ENCODE results near the gene FMO1.

DNA sequence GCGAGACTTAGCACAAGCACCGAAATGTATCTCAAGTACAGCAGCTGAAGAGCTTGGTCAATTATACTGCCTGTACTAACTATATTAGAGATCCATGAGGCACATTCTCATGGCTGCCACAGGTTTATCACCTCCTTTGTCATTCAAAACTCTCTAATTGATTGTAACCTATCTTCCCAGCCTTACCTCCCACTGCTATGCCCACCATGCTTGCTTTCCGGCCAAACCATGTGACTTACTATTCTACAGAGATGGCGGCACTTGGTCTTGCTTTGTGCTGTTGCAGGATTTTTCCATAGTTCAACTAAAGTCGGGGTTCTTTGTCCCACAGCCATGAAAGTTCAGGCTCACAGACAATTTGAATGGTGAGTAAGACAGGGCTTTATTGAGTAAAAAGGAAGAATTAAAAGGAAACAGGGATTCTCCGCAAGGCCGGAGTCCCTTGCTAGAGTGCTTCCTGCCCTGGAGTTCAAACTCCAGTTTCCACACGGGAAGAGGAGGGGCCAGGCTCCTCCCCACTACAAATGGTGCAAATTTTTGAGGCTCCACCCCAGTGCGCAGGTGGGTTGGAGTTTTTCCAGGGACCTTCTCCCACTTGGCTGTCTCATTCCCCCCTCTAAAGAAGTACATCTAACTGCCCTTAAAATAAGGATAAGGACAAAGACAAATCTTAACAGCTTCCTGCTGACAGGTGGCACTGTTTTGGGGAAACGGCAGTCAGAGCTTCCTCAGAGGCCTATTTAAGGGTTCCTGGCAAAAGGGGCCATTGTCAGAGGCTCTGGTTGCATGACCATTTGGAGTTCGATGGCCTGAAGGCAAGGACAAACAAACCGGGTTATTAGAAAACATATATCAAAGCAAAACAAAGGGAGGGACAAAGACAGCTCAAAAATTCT, 34.5 kb upstream of the FMO1 start:
- TF ChIP-seq POLR2A (IDR thresholded peaks at IDR 0.05), result no peak
- TF ChIP-seq EP300 (IDR thresholded peaks at IDR 0.05), result no peak
- TF ChIP-seq, protein P1, sequence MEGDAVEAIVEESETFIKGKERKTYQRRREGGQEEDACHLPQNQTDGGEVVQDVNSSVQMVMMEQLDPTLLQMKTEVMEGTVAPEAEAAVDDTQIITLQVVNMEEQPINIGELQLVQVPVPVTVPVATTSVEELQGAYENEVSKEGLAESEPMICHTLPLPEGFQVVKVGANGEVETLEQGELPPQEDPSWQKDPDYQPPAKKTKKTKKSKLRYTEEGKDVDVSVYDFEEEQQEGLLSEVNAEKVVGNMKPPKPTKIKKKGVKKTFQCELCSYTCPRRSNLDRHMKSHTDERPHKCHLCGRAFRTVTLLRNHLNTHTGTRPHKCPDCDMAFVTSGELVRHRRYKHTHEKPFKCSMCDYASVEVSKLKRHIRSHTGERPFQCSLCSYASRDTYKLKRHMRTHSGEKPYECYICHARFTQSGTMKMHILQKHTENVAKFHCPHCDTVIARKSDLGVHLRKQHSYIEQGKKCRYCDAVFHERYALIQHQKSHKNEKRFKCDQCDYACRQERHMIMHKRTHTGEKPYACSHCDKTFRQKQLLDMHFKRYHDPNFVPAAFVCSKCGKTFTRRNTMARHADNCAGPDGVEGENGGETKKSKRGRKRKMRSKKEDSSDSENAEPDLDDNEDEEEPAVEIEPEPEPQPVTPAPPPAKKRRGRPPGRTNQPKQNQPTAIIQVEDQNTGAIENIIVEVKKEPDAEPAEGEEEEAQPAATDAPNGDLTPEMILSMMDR (IDR thresholded peaks at IDR 0.05), result no peak
